Activated naive CD4-positive, alpha-beta T cell treated with anti-CD3 and anti-CD28 coated beads, Interleukin-2, amount 50 U/mL, for 24 hours (primary cell): ENCODE measurements around the gene ANO10.

Experiments used
- H3K27ac Mint-ChIP-seq: one replicate; pipeline ENCODE4 v1.8.0; 2021; ENCODE audit warnings: mild to moderate bottlenecking, mixed read lengths
- H3K27me3 Mint-ChIP-seq: one replicate; pipeline ENCODE4 v1.8.0; 2021; ENCODE audit warnings: mixed read lengths
- H3K36me3 Mint-ChIP-seq: one replicate; pipeline ENCODE4 v1.8.0; 2021; ENCODE audit warnings: mixed read lengths
- H3K4me1 Mint-ChIP-seq: one replicate; pipeline ENCODE4 v1.8.0; 2021; ENCODE audit warnings: mixed read lengths
- H3K4me3 Mint-ChIP-seq: one replicate; pipeline ENCODE4 v1.8.0; 2021; ENCODE audit warnings: mild to moderate bottlenecking, mixed read lengths
- H3K9me3 Mint-ChIP-seq: one replicate; pipeline ENCODE4 v1.8.0; 2021; ENCODE audit warnings: mixed read lengths

The ANO10 gene

DNA sequence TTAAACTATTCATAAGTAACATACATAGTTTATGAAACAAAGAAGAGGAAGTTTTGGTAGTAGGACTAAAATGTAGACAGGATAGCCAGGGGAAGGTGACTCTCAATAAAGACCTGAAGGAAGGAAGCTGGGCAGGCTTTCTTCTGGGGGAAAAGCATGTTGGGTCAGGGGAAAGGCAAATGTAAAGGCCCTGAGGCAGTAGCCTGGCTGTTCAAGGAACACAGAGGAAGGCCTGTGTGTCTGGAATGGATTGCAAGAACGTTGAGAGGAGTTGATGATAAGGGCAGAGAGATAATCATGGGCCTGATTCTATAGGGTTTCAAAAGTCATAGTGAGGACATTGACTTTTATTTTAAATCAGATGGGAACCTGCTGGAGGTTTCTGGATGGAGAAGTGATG is 167.8 kb downstream of the ANO10 start:
- Mint-ChIP-seq H3K4me3 (no peak overlapping the region), H3K27me3 (no peaks in the 10 kb centered on the region), H3K36me3 (no peaks in the 10 kb centered on the region)

DNA sequence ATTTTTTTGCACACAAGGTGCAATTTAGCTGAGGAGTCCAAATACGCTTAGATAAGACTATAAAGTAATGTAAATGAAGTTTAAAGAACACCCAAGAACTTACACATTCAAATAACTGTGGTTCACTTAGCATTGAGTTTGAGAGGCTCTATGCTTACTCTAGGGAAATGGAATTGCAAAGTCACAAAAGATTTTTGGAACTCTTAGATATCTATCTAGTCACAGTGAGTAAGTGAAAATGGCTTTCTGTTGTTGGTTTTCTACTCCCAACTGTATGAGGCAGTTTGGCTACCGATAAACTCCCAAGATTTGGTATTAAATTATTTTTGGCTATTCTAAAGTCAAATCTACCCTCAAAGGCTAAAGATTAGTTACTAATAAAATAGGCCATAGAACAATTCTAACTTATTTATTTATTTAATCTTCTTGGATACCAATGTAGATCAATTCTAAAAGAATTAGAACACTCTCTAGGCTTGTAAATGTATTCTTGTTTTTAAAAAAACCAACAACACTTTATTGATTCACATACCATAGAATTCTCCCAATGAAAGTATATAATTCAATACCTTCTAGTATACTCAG is 170.0 kb downstream of the ANO10 start:
- Mint-ChIP-seq H3K4me3 (no peak overlapping the region), H3K9me3 (no peaks in the 10 kb centered on the region), H3K27ac (no peak overlapping the region), H3K36me3 (no peaks in the 10 kb centered on the region), H3K27me3 (no peaks in the 10 kb centered on the region), H3K4me1 (peaks cover 5% of the 10 kb centered on the region)

More for the DNA sequence above, 167.8 kb downstream of the ANO10 start:
- Mint-ChIP-seq H3K4me1 (peaks cover 14% of the 10 kb centered on the region), H3K9me3 (no peaks in the 10 kb centered on the region), H3K27ac (no peak overlapping the region)

DNA sequence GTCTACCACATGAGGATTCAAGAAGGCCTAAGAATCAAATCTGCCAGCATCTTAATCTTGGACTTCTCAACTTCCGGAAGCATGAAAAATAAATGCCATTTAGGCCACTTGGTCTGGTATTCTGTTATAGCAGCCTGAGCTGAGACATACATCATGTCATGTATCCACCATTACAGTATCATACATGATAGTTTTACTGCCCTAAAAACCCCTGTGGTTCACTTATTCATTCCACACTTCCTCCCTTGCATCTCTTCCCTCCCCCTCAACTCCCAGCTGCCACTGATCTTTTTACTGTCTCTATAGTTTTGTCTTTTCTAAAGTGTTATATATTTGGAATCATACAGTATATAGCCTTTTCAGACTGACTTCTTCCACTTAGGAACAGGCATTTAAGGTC is 173.7 kb downstream of the ANO10 start:
- Mint-ChIP-seq H3K9me3 (no peaks in the 10 kb centered on the region), H3K27me3 (no peaks in the 10 kb centered on the region), H3K36me3 (no peaks in the 10 kb centered on the region), H3K27ac (no peak overlapping the region), H3K4me3 (no peak overlapping the region), H3K4me1 (peaks cover 4% of the 10 kb centered on the region)

DNA sequence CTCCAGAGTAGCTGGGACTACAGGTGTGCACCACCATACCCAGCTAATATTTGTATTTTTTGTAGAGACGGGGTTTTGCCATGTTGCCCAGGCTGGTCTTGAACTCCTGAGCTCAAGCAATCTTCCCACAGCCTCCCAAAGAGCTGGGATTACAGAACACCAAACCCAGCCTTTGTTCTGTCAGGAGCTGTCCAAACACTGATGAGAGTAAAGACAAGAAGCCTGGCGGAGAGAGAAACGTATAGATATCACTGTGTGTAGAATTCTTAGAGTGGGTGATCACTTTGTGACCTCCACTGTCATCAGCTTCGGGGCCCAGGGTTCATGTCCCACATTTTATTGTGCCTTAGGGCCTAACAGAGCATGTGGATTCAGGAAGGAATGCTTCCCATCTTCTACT is 176.0 kb downstream of the ANO10 start:
- peaks cover 5% of the 10 kb centered on the region for H3K9me3 Mint-ChIP-seq
- H3K36me3 Mint-ChIP-seq: peaks cover 5% of the 10 kb centered on the region
- no peak overlapping the region for H3K4me3 Mint-ChIP-seq
- no peak overlapping the region for H3K27ac Mint-ChIP-seq
- H3K27me3 Mint-ChIP-seq: no peaks in the 10 kb centered on the region
- peaks cover 14% of the 10 kb centered on the region for H3K4me1 Mint-ChIP-seq

DNA sequence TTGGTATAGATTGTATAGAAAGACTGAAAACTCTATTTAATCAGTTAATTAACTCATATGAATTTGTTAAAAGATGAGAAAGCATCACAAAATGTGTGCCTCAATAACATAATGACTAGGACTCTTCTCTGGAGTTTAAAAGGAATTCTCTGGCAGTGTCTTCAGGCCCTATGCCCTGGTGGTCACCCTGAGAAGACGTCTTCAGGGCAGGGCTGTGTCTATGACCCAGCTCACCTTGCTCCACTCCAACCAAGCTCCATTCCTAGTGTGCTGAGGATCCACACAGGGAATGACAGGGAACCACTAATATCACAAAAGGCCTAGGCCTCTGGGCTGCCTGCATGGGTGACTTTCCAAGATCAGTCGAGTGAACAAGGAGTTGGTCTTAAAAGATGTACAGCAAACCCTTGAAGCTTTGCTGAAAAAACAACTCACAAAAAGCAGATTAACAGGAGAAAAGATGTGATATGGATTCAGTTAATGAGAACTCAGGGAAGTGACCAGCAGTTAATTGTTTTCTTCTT is 178.9 kb downstream of the ANO10 start:
- H3K9me3 Mint-ChIP-seq: peaks cover 23% of the 10 kb centered on the region
- H3K4me3 Mint-ChIP-seq: no peak overlapping the region
- H3K4me1 Mint-ChIP-seq: peaks cover 22% of the 10 kb centered on the region
- peaks cover 16% of the 10 kb centered on the region for H3K36me3 Mint-ChIP-seq
- H3K27me3 Mint-ChIP-seq: no peaks in the 10 kb centered on the region
- no peak overlapping the region for H3K27ac Mint-ChIP-seq

DNA sequence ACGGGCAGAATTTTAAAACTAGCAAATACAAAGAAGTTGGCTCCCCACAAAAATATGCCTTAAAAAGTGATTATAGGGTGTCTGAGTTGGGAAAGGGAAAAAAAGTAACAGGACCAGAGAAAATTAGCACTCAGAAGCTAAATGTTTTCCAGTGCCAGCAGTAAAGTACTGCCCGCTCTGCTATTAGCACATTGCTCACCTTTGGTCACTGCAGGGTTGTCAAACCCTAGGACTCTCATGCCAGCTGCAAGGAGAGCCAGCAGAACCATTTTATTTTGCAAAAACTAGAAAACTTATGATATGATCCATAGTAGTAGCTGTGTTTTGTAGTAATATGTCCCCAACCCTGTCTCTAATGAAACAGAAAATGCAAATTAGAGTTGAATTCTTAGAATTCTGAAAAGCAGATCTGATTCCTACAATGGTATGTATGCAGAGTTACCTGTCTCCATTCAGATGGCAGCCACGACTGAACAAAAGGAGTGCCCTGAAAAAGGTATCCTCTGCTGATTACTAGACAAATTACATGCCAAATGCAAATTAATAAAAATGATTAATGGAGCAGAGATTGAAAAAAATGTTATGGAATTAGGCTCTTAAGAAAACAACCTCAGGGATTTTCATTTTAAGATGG is 185.2 kb downstream of the ANO10 start:
- Mint-ChIP-seq H3K4me1 (peaks cover 15% of the 10 kb centered on the region), H3K4me3 (no peak overlapping the region), H3K9me3 (peaks cover 23% of the 10 kb centered on the region), H3K27me3 (no peaks in the 10 kb centered on the region), H3K36me3 (peaks cover 22% of the 10 kb centered on the region), H3K27ac (no peak overlapping the region)

GRCh38 chr3:43435706-43436105 is 186.1 kb downstream of the ANO10 start:
- H3K4me1 Mint-ChIP-seq: peaks cover 7% of the 10 kb centered on the region
- peaks cover 21% of the 10 kb centered on the region for H3K36me3 Mint-ChIP-seq
- H3K27ac Mint-ChIP-seq: no peak overlapping the region
- H3K4me3 Mint-ChIP-seq: no peak overlapping the region
- no peaks in the 10 kb centered on the region for H3K27me3 Mint-ChIP-seq
- H3K9me3 Mint-ChIP-seq: peaks cover 17% of the 10 kb centered on the region

GRCh38 chr3:43434431-43434830 is 187.4 kb downstream of the ANO10 start:
- Mint-ChIP-seq H3K9me3 (peaks cover 7% of the 10 kb centered on the region), H3K36me3 (peaks cover 18% of the 10 kb centered on the region), H3K4me3 (no peak overlapping the region), H3K27me3 (no peaks in the 10 kb centered on the region), H3K27ac (no peak overlapping the region), H3K4me1 (no peaks in the 10 kb centered on the region)

GRCh38 chr3:43432462-43432861 is 189.3 kb downstream of the ANO10 start:
- no peak overlapping the region for H3K27ac Mint-ChIP-seq
- H3K27me3 Mint-ChIP-seq: no peaks in the 10 kb centered on the region
- no peaks in the 10 kb centered on the region for H3K4me1 Mint-ChIP-seq
- peaks cover 10% of the 10 kb centered on the region for H3K36me3 Mint-ChIP-seq
- H3K9me3 Mint-ChIP-seq: no peaks in the 10 kb centered on the region
- H3K4me3 Mint-ChIP-seq: no peak overlapping the region

DNA sequence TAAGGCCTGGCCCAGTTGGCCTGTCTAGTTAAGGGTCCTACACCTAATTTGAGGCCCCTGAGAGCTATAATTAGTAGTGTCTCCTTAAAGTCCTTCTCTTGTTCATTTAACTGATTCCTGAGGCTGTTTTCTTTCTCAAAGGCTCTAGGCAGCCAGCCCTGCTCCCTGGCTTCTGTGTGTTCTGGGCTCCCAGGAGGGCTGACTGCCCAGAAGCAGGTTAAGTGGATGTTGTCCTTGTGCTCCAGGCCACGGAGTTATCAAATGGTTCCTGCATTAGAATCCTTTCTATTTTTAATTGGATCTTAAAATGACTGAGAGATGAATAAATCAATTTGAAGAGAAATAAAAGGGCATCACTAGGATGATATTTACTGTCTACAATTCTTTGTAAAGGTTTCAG is 195.4 kb downstream of the ANO10 start:
- Mint-ChIP-seq H3K27me3 (no peaks in the 10 kb centered on the region), H3K36me3 (peaks cover 8% of the 10 kb centered on the region), H3K27ac (no peak overlapping the region), H3K4me3 (no peak overlapping the region), H3K4me1 (no peaks in the 10 kb centered on the region), H3K9me3 (no peaks in the 10 kb centered on the region)

DNA sequence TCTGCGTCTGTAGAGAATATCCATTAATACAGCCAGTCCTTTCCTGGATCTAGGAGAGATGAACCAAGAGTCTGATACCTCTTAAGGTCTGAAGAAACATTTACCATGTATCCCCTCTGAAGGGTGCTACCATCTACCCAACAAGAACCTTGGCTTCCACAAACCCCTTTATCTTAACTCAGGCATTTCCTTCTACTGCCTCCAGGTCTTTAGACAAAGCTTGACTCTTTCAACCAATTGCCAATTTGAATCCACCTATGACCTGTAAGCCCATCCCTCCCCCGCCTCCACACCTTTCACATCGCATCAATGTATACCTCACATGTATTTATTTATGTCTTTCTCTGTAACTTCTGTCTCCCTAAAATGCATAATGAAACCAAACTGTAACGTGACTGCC is 196.0 kb downstream of the ANO10 start:
- Mint-ChIP-seq H3K4me3 (no peak overlapping the region), H3K27me3 (no peaks in the 10 kb centered on the region), H3K27ac (no peak overlapping the region), H3K9me3 (no peaks in the 10 kb centered on the region), H3K4me1 (no peaks in the 10 kb centered on the region), H3K36me3 (peaks cover 7% of the 10 kb centered on the region)

GRCh38 chr3:43423639-43424038 is 198.2 kb downstream of the ANO10 start:
- no peaks in the 10 kb centered on the region for H3K27me3 Mint-ChIP-seq
- no peak overlapping the region for H3K27ac Mint-ChIP-seq
- H3K4me1 Mint-ChIP-seq: no peaks in the 10 kb centered on the region
- H3K9me3 Mint-ChIP-seq: no peaks in the 10 kb centered on the region
- no peak overlapping the region for H3K4me3 Mint-ChIP-seq
- H3K36me3 Mint-ChIP-seq: peaks cover 10% of the 10 kb centered on the region

GRCh38 chr3:43423142-43423541 is 198.7 kb downstream of the ANO10 start:
- Mint-ChIP-seq H3K27me3 (no peaks in the 10 kb centered on the region), H3K36me3 (peaks cover 10% of the 10 kb centered on the region), H3K9me3 (no peaks in the 10 kb centered on the region), H3K4me1 (no peaks in the 10 kb centered on the region), H3K4me3 (no peak overlapping the region), H3K27ac (no peak overlapping the region)

GRCh38 chr3:43418601-43419272 is 203.1 kb downstream of the ANO10 start:
- H3K36me3 Mint-ChIP-seq: peaks cover 6% of the 10 kb centered on the region
- peaks cover 5% of the 10 kb centered on the region for H3K4me1 Mint-ChIP-seq
- H3K9me3 Mint-ChIP-seq: no peaks in the 10 kb centered on the region
- H3K27me3 Mint-ChIP-seq: no peaks in the 10 kb centered on the region
- no peak overlapping the region for H3K4me3 Mint-ChIP-seq
- H3K27ac Mint-ChIP-seq: no peak overlapping the region

GRCh38 chr3:43417133-43417532 is 204.7 kb downstream of the ANO10 start:
- Mint-ChIP-seq H3K9me3 (no peaks in the 10 kb centered on the region), H3K27me3 (no peaks in the 10 kb centered on the region), H3K27ac (no peak overlapping the region)

DNA sequence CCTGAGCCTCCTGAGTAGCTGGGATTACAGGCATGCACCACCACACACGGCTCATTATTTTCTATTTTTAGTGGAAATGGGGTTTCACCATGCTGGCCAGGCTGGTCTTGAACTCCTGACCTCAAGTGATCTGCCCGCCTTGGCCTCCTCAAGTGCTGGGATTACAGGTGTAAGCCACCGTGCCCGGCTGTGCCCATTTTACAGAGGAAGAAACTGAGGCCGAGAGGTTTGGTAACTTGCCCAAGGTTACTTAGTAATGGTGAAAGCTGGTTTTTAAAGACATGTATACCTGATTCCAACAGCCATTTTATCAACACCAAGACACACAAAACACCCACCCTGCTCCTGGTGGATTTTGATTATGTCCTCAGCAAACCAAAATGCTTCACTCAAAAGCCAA is 206.7 kb downstream of the ANO10 start:
- H3K4me3 Mint-ChIP-seq: no peak overlapping the region
- no peaks in the 10 kb centered on the region for H3K9me3 Mint-ChIP-seq
- peaks cover 20% of the 10 kb centered on the region for H3K4me1 Mint-ChIP-seq
- H3K27me3 Mint-ChIP-seq: no peaks in the 10 kb centered on the region
- peaks cover 3% of the 10 kb centered on the region for H3K36me3 Mint-ChIP-seq
- no peak overlapping the region for H3K27ac Mint-ChIP-seq

More at GRCh38 chr3:43417133-43417532, 204.7 kb downstream of the ANO10 start:
- H3K4me1 Mint-ChIP-seq: peaks cover 20% of the 10 kb centered on the region
- H3K4me3 Mint-ChIP-seq: no peak overlapping the region
- peaks cover 3% of the 10 kb centered on the region for H3K36me3 Mint-ChIP-seq
